Stimulated activated naive B cell treated with anti-CD40 and anti-IgM and Interleukin-4, amounts not matched to agents 10 μg/mL and 1 μg/mL and 100 μg/mL, for 72 hours (primary cell): ENCODE data around the gene SEPTIN6.

ENCODE experiments used
- ATAC-seq, 2 donors: fragments of 150-1000 bp; cut with Tn5 transposase; replicated peaks; 2 replicates each; pipeline ENCODE4 v1.10.0; 2021; ENCODE audit warnings: moderate library complexity in 1 of 2
- DNase-seq: peaks from one replicate; pipeline ENCODE4 v3.0.0; 2021
- H3K27ac Mint-ChIP-seq: one replicate; pipeline ENCODE4 v1.8.0; 2022; ENCODE audit warnings: mild to moderate bottlenecking, mixed read lengths
- H3K27me3 Mint-ChIP-seq, 2 donors: one replicate each; pipeline ENCODE4 v1.8.0; 2022; ENCODE audit warnings: mixed read lengths in 2 of 2
- H3K36me3 Mint-ChIP-seq, 2 donors: one replicate each; pipeline ENCODE4 v1.8.0; 2022; ENCODE audit warnings: mixed read lengths in 2 of 2, mild to moderate bottlenecking in 1 of 2
- H3K4me1 Mint-ChIP-seq, 2 donors: one replicate each; pipeline ENCODE4 v1.8.0; 2022; ENCODE audit warnings: mixed read lengths in 2 of 2, mild to moderate bottlenecking in 1 of 2
- H3K4me3 Mint-ChIP-seq, 2 donors: one replicate each; pipeline ENCODE4 v1.8.0; 2022; ENCODE audit warnings: mild to moderate bottlenecking in 2 of 2, mixed read lengths in 2 of 2, moderate library complexity in 1 of 2
- H3K9me3 Mint-ChIP-seq, 2 donors: one replicate each; pipeline ENCODE4 v1.8.0; 2022; ENCODE audit warnings: mixed read lengths in 2 of 2, mild to moderate bottlenecking in 1 of 2

The SEPTIN6 gene

GRCh38 chrX:119693040-119693995, at the start of gene SEPTIN6:
TSS of gene SEPTIN6 (minus strand) at chrX:119693168. CDS start at chrX:119693105, 63 bp downstream.
- Mint-ChIP-seq H3K9me3 (no peaks in the 10 kb centered on the region), H3K4me3 (peak within 1 kb of the TSS; percentile 88 to 97), H3K27me3 (no peaks in the 10 kb centered on the region), H3K4me1 (peaks cover 46 to 60% of the 10 kb centered on the region in 2 donors), H3K27ac (peak within 1 kb of the TSS; percentile 96), H3K36me3 (peaks cover 2 to 27% of the 10 kb centered on the region in 2 donors)
- DNase-seq (peak; percentile 88), ATAC-seq (peak; percentile 78 to 80)

DNA sequence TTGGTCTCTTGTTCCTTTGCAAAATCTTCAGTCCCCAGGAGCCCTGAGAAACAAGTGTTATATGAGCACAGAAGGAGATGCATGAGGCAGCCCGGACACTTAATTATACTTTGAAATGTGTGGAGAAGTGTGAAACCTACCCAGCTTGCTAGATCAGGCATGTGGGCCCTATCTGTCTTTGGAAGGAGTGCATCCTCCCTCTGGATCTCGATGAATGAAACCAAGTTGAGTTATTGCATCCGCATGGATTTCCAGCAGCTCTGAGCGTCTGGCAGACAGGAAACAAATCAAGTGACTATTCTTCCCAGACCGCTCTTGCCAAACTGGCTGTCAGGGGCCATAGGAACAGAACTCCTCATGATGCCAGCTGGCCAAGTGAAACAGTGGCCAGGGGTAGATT, 45.8 kb upstream of the SEPTIN6 start:
- Mint-ChIP-seq H3K27ac (no peak overlapping the region), H3K36me3 (no peaks in the 10 kb centered on the region), H3K9me3 (no peaks in the 10 kb centered on the region), H3K4me3 (no peak overlapping the region), H3K27me3 (peaks cover 0 to 9% of the 10 kb centered on the region in 2 donors), H3K4me1 (peaks cover 0 to 4% of the 10 kb centered on the region in 2 donors)
- no peak for ATAC-seq
- no peak for DNase-seq

GRCh38 chrX:119736206-119736764, 43.3 kb upstream of the SEPTIN6 start:
- Mint-ChIP-seq H3K4me1 (peaks cover 0 to 4% of the 10 kb centered on the region in 2 donors), H3K27ac (no peak overlapping the region), H3K27me3 (peaks cover 0 to 16% of the 10 kb centered on the region in 2 donors), H3K4me3 (no peak overlapping the region), H3K9me3 (no peaks in the 10 kb centered on the region), H3K36me3 (no peaks in the 10 kb centered on the region)
- ATAC-seq, result no peak
- DNase-seq, result no peak

DNA sequence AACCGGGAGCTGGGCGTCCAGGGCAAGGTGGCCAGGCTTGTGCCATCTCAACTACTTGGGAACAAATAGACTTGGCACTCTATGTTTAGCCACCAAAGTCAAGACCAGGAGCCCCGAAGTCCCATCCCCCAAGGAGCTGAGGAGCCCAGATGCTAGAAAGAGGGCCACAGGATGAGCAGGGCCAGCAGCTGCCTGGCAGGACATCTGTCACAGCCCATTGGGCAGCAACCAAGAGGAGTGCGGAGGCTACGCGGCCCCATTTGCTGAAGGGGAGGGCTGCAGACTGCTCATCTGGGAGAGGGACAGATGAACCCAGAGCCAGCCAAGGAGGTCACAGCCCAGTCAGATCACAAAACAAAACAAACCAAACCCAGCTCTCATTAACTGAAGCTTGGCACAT, 42.5 kb upstream of the SEPTIN6 start:
- no peak for ATAC-seq
- Mint-ChIP-seq H3K9me3 (no peaks in the 10 kb centered on the region), H3K4me3 (no peak overlapping the region), H3K36me3 (no peaks in the 10 kb centered on the region), H3K27me3 (peaks cover 0 to 21% of the 10 kb centered on the region in 2 donors), H3K27ac (no peak overlapping the region), H3K4me1 (peaks cover 0 to 4% of the 10 kb centered on the region in 2 donors)
- DNase-seq, result no peak

- Mint-ChIP-seq H3K4me3 (no peak overlapping the region), H3K4me1 (peaks cover 0 to 4% of the 10 kb centered on the region in 2 donors), H3K9me3 (no peaks in the 10 kb centered on the region), H3K27ac (no peak overlapping the region), H3K27me3 (peaks cover 0 to 21% of the 10 kb centered on the region in 2 donors), H3K36me3 (no peaks in the 10 kb centered on the region)
- no peak for ATAC-seq
- no peak for DNase-seq
Measured at GRCh38 chrX:119734897-119735339, 42.0 kb upstream of the SEPTIN6 start.

DNA sequence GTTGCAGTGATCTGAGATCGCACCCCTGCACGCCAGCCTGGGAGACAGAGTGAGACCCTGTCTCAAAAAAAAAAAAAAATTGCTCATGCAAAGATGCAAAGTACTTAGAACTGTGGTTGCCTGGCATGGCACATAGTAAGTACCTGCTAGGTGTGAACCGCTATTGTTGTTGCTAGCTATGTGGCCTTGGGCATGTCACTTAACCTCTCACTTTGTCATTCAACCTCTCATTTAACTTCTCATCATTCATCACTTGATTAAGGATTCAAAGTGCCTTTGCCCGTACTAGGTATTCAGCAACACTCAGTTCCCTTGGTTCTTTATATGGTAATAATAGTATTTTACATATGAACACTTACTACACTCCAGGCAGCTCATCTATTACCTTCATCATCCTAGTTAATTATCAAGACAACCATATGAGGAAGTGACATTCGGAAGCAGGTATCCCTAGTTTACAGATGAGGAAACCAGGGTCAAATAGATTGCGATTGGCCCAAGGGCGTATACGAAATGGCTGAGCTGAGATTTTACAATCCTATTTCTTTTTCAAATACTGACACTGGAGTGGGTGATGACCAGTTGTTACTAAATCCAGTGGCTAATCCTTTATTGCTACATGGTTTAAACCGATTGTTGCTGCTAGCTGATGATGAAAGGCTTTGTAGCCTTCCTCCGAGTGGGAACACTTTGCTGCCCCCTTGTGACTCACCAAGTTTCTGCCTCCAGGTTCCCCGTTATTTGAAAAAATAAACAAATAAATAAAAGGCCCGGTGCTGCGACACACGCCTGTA, 36.6 kb upstream of the SEPTIN6 start:
- no peaks in the 10 kb centered on the region for H3K4me1 Mint-ChIP-seq

DNA sequence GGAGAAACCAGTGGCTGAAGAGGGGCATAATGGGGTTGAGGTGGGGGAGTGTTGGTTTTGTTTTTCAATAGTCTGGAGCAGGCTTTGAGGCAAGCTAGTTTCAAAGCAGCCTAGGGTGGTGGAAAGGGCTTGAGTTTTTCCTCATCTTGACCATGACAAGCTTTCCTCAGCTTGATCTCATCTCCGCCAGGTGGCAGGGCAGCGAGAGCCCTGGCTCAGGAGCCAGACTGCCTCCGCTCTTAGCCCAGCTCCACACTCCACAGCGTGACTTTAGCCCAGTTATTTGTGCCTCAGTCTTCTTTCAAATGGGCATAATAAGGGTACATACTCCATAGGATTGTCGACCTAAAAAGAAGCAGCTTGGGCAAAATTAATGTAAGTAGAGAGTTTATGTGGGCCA, 35.5 kb upstream of the SEPTIN6 start:
- no peaks in the 10 kb centered on the region for H3K4me1 Mint-ChIP-seq
- no peaks in the 10 kb centered on the region for H3K36me3 Mint-ChIP-seq
- ATAC-seq, result no peak
- H3K27ac Mint-ChIP-seq, result no peak overlapping the region
- H3K9me3 Mint-ChIP-seq, result no peaks in the 10 kb centered on the region
- peaks cover 0 to 12% of the 10 kb centered on the region in 2 donors for H3K27me3 Mint-ChIP-seq
- no peak overlapping the region for H3K4me3 Mint-ChIP-seq
- no peak for DNase-seq

More for the DNA sequence above, 36.6 kb upstream of the SEPTIN6 start:
- H3K9me3 Mint-ChIP-seq, result no peaks in the 10 kb centered on the region
- H3K36me3 Mint-ChIP-seq, result no peaks in the 10 kb centered on the region
- H3K27ac Mint-ChIP-seq, result no peak overlapping the region
- no peak overlapping the region for H3K4me3 Mint-ChIP-seq
- peaks cover 0 to 12% of the 10 kb centered on the region in 2 donors for H3K27me3 Mint-ChIP-seq
- ATAC-seq, result peak; percentile 52 to 61
- peak; percentile 44 for DNase-seq

- no peaks in the 10 kb centered on the region for H3K36me3 Mint-ChIP-seq
- no peak overlapping the region for H3K27ac Mint-ChIP-seq
- no peaks in the 10 kb centered on the region for H3K4me1 Mint-ChIP-seq
- peaks cover 0 to 12% of the 10 kb centered on the region in 2 donors for H3K27me3 Mint-ChIP-seq
- DNase-seq (no peak), ATAC-seq (no peak)
- H3K4me3 Mint-ChIP-seq, result no peak overlapping the region
- no peaks in the 10 kb centered on the region for H3K9me3 Mint-ChIP-seq
Measured at GRCh38 chrX:119726900-119727555, 34.1 kb upstream of the SEPTIN6 start.

DNA sequence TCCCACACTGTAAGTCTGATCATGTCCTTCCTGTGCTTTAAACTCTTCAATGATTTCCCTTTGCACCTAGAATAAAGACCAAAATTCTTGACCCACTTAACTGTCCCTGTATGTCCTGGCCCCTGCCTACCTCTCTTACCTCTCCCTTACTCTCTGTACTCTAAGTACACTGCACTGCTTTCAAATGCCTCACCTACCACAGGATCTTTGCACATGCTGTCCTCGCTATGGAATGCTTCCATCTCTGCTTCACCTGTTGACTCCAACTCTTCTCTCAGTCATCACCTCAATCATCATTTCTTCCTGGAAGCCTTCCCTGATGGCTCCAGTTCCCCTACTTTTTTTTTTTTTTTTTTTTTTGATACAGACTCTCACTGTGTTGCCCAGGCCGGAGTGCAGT, 29.0 kb upstream of the SEPTIN6 start:
- no peaks in the 10 kb centered on the region for H3K4me1 Mint-ChIP-seq
- H3K4me3 Mint-ChIP-seq, result no peak overlapping the region
- H3K27ac Mint-ChIP-seq, result no peak overlapping the region
- H3K9me3 Mint-ChIP-seq, result no peaks in the 10 kb centered on the region
- H3K36me3 Mint-ChIP-seq, result no peaks in the 10 kb centered on the region
- no peak for DNase-seq
- H3K27me3 Mint-ChIP-seq, result no peaks in the 10 kb centered on the region
- no peak for ATAC-seq

GRCh38 chrX:119721487-119721886, 28.5 kb upstream of the SEPTIN6 start:
- Mint-ChIP-seq H3K27me3 (no peaks in the 10 kb centered on the region), H3K4me1 (no peaks in the 10 kb centered on the region), H3K36me3 (no peaks in the 10 kb centered on the region), H3K9me3 (no peaks in the 10 kb centered on the region), H3K4me3 (no peak overlapping the region), H3K27ac (no peak overlapping the region)
- ATAC-seq (no peak), DNase-seq (no peak)

DNA sequence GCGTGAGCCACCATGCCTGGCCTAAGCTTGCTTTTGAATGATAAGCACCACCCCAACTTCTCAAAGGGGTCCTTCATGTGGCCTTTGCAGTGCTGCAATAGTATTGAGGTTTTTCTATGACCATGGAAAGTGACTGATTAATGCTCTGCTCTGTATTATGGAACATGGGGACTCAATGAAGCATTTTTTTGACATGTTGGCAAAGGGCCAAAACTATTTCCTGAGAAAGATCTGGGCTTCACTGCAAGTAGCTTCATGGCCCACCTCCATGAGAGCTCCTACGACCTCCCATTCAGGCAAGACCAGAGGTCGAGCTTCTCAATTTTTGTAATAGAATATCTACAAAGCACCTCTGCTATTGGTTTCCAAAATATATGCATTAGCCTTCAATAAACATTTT, 16.7 kb upstream of the SEPTIN6 start:
- no peaks in the 10 kb centered on the region for H3K36me3 Mint-ChIP-seq
- H3K27me3 Mint-ChIP-seq, result peaks cover 0 to 5% of the 10 kb centered on the region in 2 donors
- H3K4me1 Mint-ChIP-seq, result peaks cover 0 to 7% of the 10 kb centered on the region in 2 donors
- DNase-seq (no peak), ATAC-seq (no peak)
- H3K4me3 Mint-ChIP-seq, result no peak overlapping the region
- no peak overlapping the region for H3K27ac Mint-ChIP-seq
- H3K9me3 Mint-ChIP-seq, result no peaks in the 10 kb centered on the region

GRCh38 chrX:119708936-119709335, 16.0 kb upstream of the SEPTIN6 start:
- no peaks in the 10 kb centered on the region for H3K36me3 Mint-ChIP-seq
- no peak for DNase-seq
- H3K4me3 Mint-ChIP-seq, result no peak overlapping the region
- H3K27me3 Mint-ChIP-seq, result peaks cover 0 to 5% of the 10 kb centered on the region in 2 donors
- no peak for ATAC-seq
- no peak overlapping the region for H3K27ac Mint-ChIP-seq
- H3K4me1 Mint-ChIP-seq, result peaks cover 0 to 9% of the 10 kb centered on the region in 2 donors
- no peaks in the 10 kb centered on the region for H3K9me3 Mint-ChIP-seq

DNA sequence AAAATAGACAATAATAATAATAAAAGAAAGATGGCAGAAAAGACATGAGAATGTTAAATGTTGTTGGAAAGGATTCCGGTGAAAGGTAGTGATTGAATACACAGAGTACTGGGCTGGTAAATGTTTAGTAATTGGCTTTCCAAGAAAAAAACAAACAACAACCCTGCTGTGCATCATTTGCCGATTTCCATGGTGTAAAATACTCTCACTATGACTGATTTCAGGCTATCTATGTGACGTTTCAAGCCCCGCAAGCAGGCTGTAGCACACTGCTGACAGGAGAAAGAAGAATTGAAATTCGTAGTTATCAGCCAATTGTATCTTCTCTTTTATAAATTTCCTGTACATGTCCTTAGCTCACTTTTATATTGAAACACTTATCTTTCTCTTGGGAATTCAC, 13.6 kb upstream of the SEPTIN6 start:
- H3K27ac Mint-ChIP-seq, result no peak overlapping the region
- peak in 1 of 2 donors; percentile 83 for ATAC-seq
- H3K36me3 Mint-ChIP-seq, result no peaks in the 10 kb centered on the region
- DNase-seq, result no peak
- H3K4me3 Mint-ChIP-seq, result no peak overlapping the region
- H3K27me3 Mint-ChIP-seq, result peaks cover 0 to 5% of the 10 kb centered on the region in 2 donors
- peaks cover 0 to 9% of the 10 kb centered on the region in 2 donors for H3K4me1 Mint-ChIP-seq
- no peaks in the 10 kb centered on the region for H3K9me3 Mint-ChIP-seq

GRCh38 chrX:119698845-119699244, 5.9 kb upstream of the SEPTIN6 start:
- Mint-ChIP-seq H3K27ac (no peak overlapping the region), H3K4me3 (no peak overlapping the region), H3K36me3 (peaks cover 0 to 6% of the 10 kb centered on the region in 2 donors), H3K9me3 (no peaks in the 10 kb centered on the region), H3K4me1 (peaks cover 37 to 48% of the 10 kb centered on the region in 2 donors), H3K27me3 (no peaks in the 10 kb centered on the region)
- DNase-seq (no peak), ATAC-seq (peak in 1 of 2 donors; percentile 41)
